Measurements from ENCODE around the gene ATP8B1. TPM values are rescaled to one million over a fixed set of nuclear protein-coding genes. Genes with fewer than 3 reads are reported as not detected.

ATP8B1 gene
- total and polyA plus RNA-seq, 2 donors, result 20.1 to 79.6 TPM

DNA sequence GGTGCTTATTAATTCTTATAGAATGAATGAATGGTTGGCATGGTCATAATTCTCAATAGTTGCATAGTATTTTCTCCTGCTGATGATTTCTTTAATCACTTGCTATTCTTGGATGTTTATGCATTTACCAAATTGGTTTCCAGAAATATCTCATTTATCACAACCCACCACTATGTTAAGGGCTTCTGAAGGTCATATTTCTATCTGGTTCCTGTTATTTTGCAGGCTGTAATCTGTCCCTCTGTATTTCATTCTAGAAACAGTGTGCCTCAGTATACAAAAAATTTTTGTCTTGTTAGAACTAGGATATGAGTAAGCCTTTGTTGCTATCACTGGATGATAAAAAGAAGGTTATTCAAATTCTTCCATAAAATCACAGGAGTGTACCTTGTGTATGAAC lies 6.1 kb upstream of the ATP8B1 start:
- H3K4me3 ChIP-seq (ENCODE audit: low read depth, low read length), result no peak overlapping the region
- no peaks in the 10 kb centered on the region for H3K4me1 ChIP-seq (ENCODE audit: insufficient read depth)
- H3K27ac ChIP-seq (ENCODE audit: low read depth), result no peak overlapping the region
- H3K36me3 ChIP-seq (ENCODE audit: insufficient read depth), result no peaks in the 10 kb centered on the region
- DNase-seq (ENCODE audit: extremely low spot score), result no peak

DNA sequence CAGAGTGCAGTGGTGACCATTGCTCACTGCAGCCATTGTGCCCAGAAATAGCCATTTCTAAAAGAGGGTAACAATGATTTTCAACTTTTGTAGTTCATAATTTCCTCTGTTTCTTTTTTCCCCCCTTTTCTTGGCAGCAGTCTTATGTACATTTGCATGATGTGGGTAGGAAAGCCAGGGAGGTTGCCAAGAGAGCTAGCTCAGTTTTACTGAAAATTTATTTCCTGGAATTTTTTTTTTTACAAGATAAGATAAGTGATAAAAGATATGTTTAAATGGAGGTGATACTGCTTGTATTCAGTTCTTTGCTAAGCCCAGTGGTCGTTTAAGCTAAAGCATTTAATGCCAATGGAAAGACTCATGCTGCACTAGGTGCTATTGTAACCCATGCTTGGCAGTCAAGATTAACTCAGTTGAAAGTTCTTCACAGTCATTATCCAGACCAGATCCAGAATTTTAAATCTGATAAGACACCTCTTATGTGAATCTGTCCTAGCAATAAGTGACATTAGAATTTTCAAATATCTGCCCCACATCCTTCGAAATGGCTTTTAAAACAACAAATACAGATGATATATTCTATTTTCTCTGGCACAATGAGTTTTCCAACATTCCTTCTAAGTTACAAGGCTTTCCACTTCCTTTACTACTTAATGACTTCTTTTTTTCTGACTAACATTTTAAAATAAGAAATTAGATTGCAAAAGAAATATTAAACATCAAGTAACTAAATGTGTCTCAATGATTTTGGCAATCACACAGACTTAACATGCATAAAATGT lies 4.4 kb upstream of the ATP8B1 start:
- WGBS, result 23% methylated on average over 2 of the region's 2 CpGs
- Histone ChIP-seq H3K36me3 (ENCODE audit: insufficient read depth) (no peaks in the 10 kb centered on the region), H3K4me1 (ENCODE audit: insufficient read depth) (no peaks in the 10 kb centered on the region), H3K4me3 (ENCODE audit: low read depth, low read length) (no peak overlapping the region), H3K27ac (ENCODE audit: low read depth) (no peak overlapping the region)
- no peak for DNase-seq (ENCODE audit: extremely low spot score)

DNA sequence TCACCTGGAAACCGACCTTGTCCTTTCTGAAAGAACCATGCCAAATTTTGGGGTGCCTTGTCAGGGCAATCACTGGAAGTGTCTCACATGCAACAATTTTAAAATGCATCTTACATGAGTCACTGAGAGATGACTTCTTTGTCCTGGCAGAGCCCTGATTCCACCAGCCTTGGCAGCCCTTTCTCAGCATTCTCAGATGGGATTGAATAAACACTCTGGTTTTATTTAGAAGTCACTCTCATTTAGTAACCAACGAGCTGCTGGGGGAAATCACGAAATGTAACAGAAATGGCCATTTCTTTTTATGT lies 3.8 kb upstream of the ATP8B1 start:
- Histone ChIP-seq H3K27ac (ENCODE audit: low read depth) (no peak overlapping the region), H3K36me3 (ENCODE audit: insufficient read depth) (no peaks in the 10 kb centered on the region), H3K4me3 (ENCODE audit: low read depth, low read length) (no peak overlapping the region), H3K4me1 (ENCODE audit: insufficient read depth) (no peaks in the 10 kb centered on the region)
- no peak for DNase-seq (ENCODE audit: extremely low spot score)
- WGBS, result 16% methylated on average over 3 of the region's 3 CpGs

DNA sequence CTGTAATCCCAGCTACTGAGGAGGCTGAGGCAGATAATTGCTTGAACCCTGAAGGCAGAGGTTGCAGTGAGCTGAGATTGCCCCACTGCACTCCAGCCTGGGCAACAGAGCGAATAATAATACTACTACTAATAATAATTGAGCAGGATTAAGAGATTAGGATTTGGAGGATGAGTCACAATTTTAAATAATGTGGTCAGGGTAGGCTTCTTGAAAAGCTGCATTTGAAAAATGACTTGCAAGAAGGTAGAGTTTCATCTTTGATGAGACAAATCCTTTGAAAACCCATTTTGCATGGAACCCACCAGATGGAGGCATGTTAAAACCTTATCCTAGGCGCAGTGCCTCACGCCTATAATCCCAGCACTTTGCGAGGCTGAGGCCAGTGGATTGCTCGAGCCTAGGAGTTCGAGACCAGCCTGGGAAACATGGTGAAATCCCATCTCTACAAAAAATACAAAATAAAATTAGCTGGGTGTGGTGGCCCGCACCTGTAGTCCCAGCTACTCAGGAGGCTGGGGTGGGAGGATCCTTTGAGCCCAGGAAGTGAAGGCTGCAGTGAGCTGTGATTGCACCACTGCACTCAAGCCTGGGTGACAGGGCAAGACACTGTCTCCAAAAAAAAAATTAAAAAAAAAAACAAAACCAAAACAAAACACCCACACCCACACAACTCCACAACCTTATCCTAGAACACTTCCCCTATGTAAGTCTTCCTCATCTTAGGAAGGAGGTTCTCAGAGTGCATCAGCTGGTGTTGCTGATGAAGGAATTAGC lies 3.3 kb upstream of the ATP8B1 start:
- DNase-seq (ENCODE audit: extremely low spot score), result no peak
- Histone ChIP-seq H3K4me3 (ENCODE audit: low read depth, low read length) (no peak overlapping the region), H3K4me1 (ENCODE audit: insufficient read depth) (no peaks in the 10 kb centered on the region), H3K36me3 (ENCODE audit: insufficient read depth) (no peaks in the 10 kb centered on the region), H3K27ac (ENCODE audit: low read depth) (no peak overlapping the region)
- 91% methylated on average over 7 of the region's 7 CpGs for WGBS

DNA sequence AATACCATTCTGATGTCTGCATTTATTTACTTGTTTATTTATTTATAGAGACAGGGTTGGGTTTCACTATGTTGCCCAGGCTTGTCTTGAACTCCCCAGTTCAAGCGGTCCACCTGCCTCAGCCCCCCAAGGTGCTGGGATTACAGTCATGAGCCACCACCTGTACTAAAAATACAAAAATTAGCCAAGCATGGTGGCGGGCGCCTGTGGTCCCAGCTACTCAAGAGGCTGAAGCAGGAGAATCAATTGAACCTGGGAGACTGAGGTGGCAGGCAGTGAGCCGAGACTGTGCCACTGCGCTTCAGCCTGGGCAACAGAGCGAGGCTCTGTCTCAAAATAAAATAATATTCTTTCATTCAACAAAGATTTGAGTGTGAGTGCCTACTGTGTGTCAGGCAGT lies 2.0 kb upstream of the ATP8B1 start:
- no peaks in the 10 kb centered on the region for H3K36me3 ChIP-seq (ENCODE audit: insufficient read depth)
- no peak overlapping the region for H3K4me3 ChIP-seq (ENCODE audit: low read depth, low read length)
- WGBS, result 97% methylated on average over 6 of the region's 6 CpGs
- H3K27ac ChIP-seq (ENCODE audit: low read depth), result no peak overlapping the region
- H3K4me1 ChIP-seq (ENCODE audit: insufficient read depth), result no peaks in the 10 kb centered on the region
- no peak for DNase-seq (ENCODE audit: extremely low spot score)

DNA sequence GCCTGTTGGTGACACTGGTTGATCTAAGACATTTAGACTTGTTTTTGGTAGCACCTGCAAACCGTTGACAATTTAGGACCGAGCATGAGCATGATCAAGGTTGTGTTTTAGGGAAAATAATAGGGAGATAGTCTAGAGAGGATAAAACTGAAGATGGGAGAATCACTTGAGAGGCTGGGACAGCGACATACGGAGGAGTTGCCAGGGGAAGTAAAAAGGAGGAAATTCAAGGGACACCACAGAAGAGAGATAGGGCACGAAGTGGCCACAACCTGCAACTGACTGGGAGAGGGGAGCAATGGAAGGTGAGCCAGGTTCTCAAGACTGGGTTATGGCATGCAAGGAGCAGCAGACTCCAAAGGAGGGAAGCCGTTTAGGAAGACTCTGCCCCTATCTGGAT lies 1.4 kb upstream of the ATP8B1 start:
- Histone ChIP-seq H3K27ac (ENCODE audit: low read depth) (peak overlapping the region; percentile 60), H3K4me3 (ENCODE audit: low read depth, low read length) (no peak overlapping the region), H3K36me3 (ENCODE audit: insufficient read depth) (no peaks in the 10 kb centered on the region), H3K4me1 (ENCODE audit: insufficient read depth) (no peaks in the 10 kb centered on the region)
- WGBS, result 77% methylated on average over 6 of the region's 6 CpGs
- DNase-seq (ENCODE audit: extremely low spot score), result no peak

DNA sequence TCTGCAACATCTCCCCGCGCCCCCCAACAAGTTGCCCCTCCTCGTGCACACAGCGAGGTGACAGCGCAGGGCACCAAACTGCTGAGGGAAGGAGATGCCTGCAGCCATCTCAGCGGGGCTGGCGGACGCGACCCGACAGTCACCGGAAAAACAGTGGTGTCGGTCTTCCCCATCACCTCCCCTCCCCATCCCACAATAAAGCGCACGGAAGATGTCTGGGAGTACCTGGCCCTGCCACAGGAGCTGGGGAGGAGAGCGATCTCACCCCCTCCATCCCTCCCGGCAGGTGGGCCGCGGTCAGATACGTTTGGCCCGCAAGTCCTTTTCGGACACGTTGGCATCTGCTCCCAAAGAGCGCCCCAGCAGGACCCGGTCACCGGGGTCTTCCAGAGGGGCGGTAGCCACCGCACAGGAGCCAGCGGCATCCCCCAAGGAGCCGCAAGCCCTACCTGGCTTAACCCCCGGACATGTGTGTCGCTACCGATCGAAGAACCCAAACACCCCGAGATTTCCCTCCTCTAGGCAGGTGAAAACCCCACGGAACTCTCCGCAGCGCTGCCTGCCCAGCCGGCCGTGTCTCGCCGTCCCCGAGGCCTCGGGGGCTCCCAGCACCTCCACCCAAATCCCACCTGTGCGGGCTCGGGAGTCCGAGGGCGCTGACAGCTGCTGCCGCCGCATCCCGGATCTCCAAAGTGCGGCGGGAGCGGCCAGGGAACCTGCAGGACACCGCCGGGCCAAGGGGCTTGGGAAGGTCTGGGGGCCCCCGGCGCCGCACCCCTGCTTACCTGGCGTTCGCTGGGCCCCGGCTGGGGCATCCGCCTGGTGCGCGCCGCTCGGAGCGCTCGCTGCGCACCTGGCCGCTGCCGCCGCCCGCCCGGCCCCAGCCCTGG lies 657 bp downstream of the ATP8B1 start:
- under 1% methylated on average over 74 of the region's 74 CpGs for WGBS
- H3K4me3 ChIP-seq (ENCODE audit: low read depth, low read length), result peak overlapping the region; percentile 85
- DNase-seq (ENCODE audit: extremely low spot score), result no peak
- H3K36me3 ChIP-seq (ENCODE audit: insufficient read depth), result no peaks in the 10 kb centered on the region
- H3K4me1 ChIP-seq (ENCODE audit: insufficient read depth), result no peaks in the 10 kb centered on the region
- H3K27ac ChIP-seq (ENCODE audit: low read depth), result peak overlapping the region; percentile 82

DNA sequence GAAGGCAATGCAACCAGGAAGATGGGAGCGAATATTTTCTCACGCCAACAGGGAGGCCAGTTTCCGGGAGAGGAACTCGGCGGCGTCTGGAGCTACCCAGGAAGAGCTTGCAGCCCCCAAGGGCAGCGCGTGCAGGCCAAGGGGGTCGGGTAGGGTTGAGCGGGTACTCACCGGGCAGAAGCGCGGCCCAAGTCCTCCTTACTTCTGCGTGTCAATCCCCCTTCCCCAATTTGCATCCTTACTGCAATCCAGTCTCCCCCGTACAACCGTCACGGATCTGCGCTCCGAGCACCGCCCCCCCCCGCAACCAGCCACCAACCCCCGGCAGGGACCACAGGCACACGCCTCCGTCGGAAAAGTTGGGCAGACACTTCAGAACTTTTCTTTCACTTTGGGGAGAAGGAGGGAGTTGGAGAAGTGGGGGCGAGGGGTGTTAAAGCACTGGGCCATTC lies 1.3 kb downstream of the ATP8B1 start:
- H3K4me3 ChIP-seq (ENCODE audit: low read depth, low read length), result peak overlapping the region; percentile 85
- H3K27ac ChIP-seq (ENCODE audit: low read depth), result peak overlapping the region; percentile 34
- WGBS, result 15% methylated on average over 26 of the region's 26 CpGs
- H3K4me1 ChIP-seq (ENCODE audit: insufficient read depth), result no peaks in the 10 kb centered on the region
- DNase-seq (ENCODE audit: extremely low spot score), result no peak
- no peaks in the 10 kb centered on the region for H3K36me3 ChIP-seq (ENCODE audit: insufficient read depth)

DNA sequence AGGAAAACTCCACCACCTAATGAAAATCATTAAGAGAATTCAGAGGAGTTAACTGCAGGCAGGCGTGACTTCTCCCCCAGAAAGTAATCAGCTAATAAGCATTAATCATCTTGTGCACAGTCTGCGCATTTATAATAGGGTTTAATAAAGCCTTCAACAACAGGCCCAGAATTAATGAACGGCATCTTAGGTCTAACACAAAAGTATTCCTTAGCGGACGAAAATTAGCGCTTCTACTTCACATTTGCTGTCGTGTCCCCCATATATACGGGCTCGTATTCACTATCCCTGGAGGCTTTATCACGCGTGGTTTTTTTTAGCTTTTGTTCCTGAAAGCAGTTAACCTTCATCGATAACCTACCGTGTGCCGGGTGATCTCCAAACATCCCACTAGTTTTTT lies 1.8 kb downstream of the ATP8B1 start:
- Histone ChIP-seq H3K4me3 (ENCODE audit: low read depth, low read length) (peak overlapping the region; percentile 85), H3K27ac (ENCODE audit: low read depth) (no peak overlapping the region), H3K4me1 (ENCODE audit: insufficient read depth) (no peaks in the 10 kb centered on the region), H3K36me3 (ENCODE audit: insufficient read depth) (no peaks in the 10 kb centered on the region)
- no peak for DNase-seq (ENCODE audit: extremely low spot score)
- WGBS, result 53% methylated on average over 14 of the region's 14 CpGs

DNA sequence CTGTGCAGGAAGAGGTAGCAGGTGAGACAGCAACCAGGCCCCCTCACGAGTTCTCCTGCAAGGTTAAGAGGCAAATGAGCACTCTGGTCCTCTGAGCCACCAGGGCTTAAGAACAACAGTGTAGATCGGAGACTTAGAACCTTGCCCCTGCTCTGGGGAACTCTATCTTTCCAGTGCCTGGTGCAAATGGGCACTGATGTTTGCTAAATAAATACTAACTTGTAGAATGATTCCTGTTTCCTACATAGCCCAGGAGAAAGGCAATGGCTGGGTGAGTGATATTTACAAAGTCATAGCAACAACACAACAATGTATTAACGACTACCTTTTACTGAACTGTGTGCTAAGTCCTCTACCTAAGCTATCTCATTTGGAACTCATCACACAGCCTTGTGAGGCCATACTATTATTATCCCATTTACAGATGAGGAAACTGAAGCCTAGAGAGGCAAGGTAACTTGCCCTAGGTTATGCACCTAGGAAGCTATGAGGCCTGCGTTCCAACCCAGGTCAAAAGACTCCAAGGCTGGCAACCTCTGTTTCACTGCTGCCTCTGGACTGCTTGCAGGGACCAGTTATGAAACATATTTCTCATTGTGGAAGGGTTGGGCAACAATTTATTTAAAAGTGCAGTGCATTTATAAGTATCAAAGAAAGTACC lies 4.3 kb downstream of the ATP8B1 start:
- Histone ChIP-seq H3K4me1 (ENCODE audit: insufficient read depth) (no peaks in the 10 kb centered on the region), H3K4me3 (ENCODE audit: low read depth, low read length) (no peak overlapping the region), H3K27ac (ENCODE audit: low read depth) (no peak overlapping the region), H3K36me3 (ENCODE audit: insufficient read depth) (no peaks in the 10 kb centered on the region)
- no peak for DNase-seq (ENCODE audit: extremely low spot score)
- 84% methylated on average over 4 of the region's 4 CpGs for WGBS

DNA sequence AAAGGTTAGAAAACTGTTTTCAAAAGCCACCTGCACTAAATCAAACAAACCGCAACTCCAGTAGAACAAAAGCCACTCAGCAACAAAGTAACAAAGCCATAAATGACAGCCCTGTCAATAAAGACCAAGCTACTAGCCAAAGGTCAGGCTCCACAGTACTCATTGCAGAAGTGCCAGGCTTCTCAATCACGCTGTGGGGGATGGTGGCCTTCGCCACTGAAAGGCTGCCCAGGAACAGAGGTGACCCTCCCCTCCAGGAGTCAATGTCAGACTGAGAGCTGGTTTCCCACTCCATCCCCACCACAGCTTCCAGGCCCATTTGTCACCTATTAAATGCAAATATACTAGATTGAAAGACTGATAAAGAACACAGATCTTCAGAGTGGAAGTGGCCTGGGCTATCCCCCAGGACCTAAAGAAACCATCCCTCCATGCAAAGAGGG lies 5.9 kb downstream of the ATP8B1 start:
- Histone ChIP-seq H3K36me3 (ENCODE audit: insufficient read depth) (no peaks in the 10 kb centered on the region), H3K27ac (ENCODE audit: low read depth) (no peak overlapping the region), H3K4me3 (ENCODE audit: low read depth, low read length) (no peak overlapping the region), H3K4me1 (ENCODE audit: insufficient read depth) (no peaks in the 10 kb centered on the region)
- 84% methylated on average over 3 of the region's 3 CpGs for WGBS
- DNase-seq (ENCODE audit: extremely low spot score), result no peak

DNA sequence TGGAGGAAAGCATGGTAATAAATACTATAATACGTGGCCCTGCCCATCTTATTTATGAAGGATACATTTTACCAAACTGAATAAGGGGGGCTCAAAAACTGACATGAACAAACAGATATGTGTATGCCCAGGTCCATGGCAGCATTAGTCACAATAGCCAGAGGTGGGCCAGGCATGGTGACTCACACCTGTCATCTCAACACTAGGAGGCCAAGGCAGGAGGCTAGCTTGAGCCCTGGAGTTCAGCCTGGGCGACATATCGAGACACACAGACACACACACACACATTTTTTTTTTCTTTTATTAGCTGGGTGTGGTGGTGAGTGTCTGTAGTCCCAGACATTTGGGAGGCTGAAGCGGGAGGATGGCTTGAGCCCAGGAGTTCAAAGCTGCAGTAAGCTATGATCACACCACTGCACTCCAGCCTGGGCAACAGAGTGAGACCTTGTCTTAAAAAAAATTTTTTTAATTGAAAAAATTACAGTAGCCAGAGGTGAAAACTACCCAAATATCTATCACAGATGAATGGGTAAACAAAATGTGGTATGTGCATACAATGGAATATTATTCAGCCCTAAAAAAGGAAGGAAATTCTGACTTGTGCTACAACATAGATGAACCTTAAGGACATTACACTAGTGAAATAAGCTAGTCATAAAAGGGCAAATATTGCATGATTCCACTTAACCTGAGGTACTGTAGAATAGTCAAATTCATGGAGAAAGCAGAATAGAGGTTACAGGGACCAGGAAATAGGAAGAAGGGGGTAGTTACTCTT lies 8.0 kb downstream of the ATP8B1 start:
- WGBS, result 93% methylated on average over 4 of the region's 4 CpGs
- Histone ChIP-seq H3K36me3 (ENCODE audit: insufficient read depth) (no peaks in the 10 kb centered on the region), H3K27ac (ENCODE audit: low read depth) (no peak overlapping the region), H3K4me1 (ENCODE audit: insufficient read depth) (no peaks in the 10 kb centered on the region), H3K4me3 (ENCODE audit: low read depth, low read length) (no peak overlapping the region)
- no peak for DNase-seq (ENCODE audit: extremely low spot score)
